HT1080 (cell line): ENCODE results near the gene AMIGO2. TPM values are rescaled to one million over a fixed set of nuclear protein-coding genes. Genes with fewer than 3 reads are reported as not detected.

Experiments used
- DNase-seq: peaks from one replicate; pipeline ENCODE4 v3.0.0-alpha.2; 2015; ENCODE audit warnings: low read depth
- total RNA-seq: library from RNA; depleted of rRNA; stranded (reverse); fragments of >200 nt; shearing (Covaris generic); gene quantifications from 2 replicates; pipeline ENCODE4 v1.2.3, GENCODE V29; 2014

AMIGO2 gene
- total RNA-seq, 1 experiment from 2014 or later, result 134 TPM

GRCh38 chr12:47099610-47100009 lies 19.9 kb upstream of the AMIGO2 start:
- no peak for DNase-seq

- DNase-seq, result no peak
Measured at GRCh38 chr12:47098099-47098498, 18.3 kb upstream of the AMIGO2 start.

- DNase-seq, result no peak
Measured at GRCh38 chr12:47097276-47097896, 17.6 kb upstream of the AMIGO2 start.

GRCh38 chr12:47095446-47096236 lies 15.9 kb upstream of the AMIGO2 start:
- DNase-seq, result peak; percentile 95

- peak; percentile 96 for DNase-seq
Measured at GRCh38 chr12:47094804-47095203, 15.0 kb upstream of the AMIGO2 start.

- DNase-seq, result no peak
Measured at GRCh38 chr12:47091009-47091408, 11.2 kb upstream of the AMIGO2 start.

GRCh38 chr12:47088021-47088944 lies 8.5 kb upstream of the AMIGO2 start:
- DNase-seq, result no peak

GRCh38 chr12:47087088-47087688 lies 7.4 kb upstream of the AMIGO2 start:
- DNase-seq, result no peak

GRCh38 chr12:47085815-47086252 lies 6.1 kb upstream of the AMIGO2 start:
- DNase-seq, result peak; percentile 82

- no peak for DNase-seq
Measured at GRCh38 chr12:47084172-47084571, 4.4 kb upstream of the AMIGO2 start.

GRCh38 chr12:47082796-47083621 lies 3.2 kb upstream of the AMIGO2 start:
- DNase-seq, result peak; percentile 96

- DNase-seq, result no peak
Measured at GRCh38 chr12:47082283-47082682, 2.5 kb upstream of the AMIGO2 start.

GRCh38 chr12:47080725-47081502 lies 1.2 kb upstream of the AMIGO2 start:
- DNase-seq, result peak; percentile 79

- peak; percentile 93 for DNase-seq
Measured at GRCh38 chr12:47079981-47080724, 394 bp upstream of the AMIGO2 start.

GRCh38 chr12:47078733-47079467 lies 859 bp downstream of the AMIGO2 start:
- DNase-seq, result no peak

- DNase-seq, result no peak
Measured at GRCh38 chr12:47078086-47078395, 1.7 kb downstream of the AMIGO2 start.

- DNase-seq, result no peak
Measured at GRCh38 chr12:47077206-47078085, 2.3 kb downstream of the AMIGO2 start.
